ENCODE data around the gene ACCS.
A peak's percentile ranks its signal among the peaks of the same experiment; 100 is the strongest.

ACCS gene

DNA sequence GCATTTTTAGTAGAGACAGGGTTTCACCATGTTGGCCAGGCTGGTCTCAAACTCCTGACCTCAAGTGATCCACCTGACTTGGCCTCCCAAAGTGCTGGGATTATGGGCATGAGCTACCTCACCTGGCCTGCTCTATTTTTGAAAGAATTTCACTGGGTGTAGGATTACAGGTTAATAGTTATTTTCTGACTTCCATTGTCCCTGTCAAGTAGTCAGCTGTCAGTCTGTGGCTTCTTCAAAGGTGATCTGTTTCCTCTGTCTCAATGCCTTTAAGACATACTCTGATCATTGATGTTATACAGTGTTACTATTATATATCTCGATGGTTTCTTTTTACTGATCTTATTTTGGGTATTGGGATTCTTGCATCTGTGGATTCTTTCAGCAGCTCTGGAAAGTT, 19.3 kb downstream of the ACCS start:
- DNase-seq = no peak

DNA sequence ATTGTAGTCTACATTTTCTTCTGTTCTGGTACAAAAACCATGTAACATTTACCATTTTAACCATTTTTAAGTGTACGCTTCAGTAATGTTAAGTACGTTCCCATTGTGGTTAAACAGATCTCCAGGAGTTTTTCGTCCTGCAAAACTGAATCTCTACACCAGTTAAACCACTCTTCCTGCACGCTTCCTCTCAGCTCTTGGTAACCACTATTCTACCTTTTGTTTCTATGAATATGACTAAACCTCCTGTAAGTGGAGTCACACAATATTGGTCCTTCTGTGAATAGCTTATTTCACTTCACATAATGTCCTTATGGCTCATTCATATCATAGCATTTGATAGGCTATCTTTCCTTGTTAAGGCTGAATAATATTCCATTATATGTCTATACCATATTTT, 22.3 kb downstream of the ACCS start:
- no peak for DNase-seq

DNA sequence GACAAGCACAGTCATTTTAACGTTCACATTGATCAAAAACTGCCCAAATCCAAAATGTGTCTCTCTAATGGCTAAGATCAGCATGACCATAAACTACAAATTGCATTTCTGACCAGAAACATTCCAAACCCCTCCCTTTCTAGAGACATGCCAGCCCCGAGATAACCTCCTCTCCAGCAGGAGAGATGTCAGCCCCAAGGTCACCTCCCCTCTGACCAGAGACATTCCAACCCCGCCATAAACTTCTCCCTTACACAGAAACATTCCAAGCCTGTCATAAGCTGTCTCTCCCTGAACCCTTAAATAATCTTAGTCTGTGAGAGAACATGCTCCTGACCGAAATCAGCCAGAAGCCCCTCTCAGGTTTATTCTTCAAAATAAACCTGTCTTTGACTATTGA, 22.8 kb downstream of the ACCS start:
- no peak for DNase-seq

- DNase-seq = no peak
Measured at GRCh38 chr11:44090539-44090938, 24.5 kb downstream of the ACCS start.

DNA sequence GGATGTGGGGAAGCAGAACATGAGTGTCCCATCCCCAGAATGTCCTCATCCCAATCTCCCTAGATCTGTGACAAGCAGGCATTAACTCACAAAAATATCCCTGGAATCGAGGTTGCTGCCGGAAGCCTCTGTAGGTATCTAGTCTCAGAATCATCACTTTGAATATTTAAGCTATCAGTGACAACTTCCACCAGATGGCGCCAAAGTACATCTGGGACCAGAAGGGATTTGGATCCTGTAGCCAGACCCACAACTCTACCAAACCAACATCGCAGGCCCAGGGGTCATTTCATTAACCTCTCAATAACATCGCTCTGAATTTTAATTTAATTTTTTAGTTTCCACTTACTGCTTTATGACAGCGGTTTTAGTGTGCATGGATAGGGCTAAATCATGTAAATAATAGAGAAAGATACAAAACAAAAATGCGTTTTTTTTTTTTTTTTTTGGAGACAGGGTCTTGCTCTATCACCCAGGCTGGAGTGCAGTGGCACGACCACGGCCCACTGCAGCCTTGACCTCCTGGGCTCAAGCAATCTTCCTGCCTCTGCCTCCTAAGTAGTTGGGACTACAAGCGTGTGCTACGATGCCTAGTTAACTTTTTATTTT, 28.3 kb downstream of the ACCS start:
- peak in 49 of 51 donors; percentile 5 to 88 (median 54) for DNase-seq

GRCh38 chr11:44095506-44096359, 29.7 kb downstream of the ACCS start, which contains the start of gene EXT2:
Gene EXT2 (plus strand): TSS chr11:44095678. CDS start chr11:44107713, 12,035 bp downstream.
- peak; percentile 18 to 93 (median 79) for DNase-seq

GRCh38 chr11:44096360-44097185, 30.5 kb downstream of the ACCS start:
- no peak for DNase-seq

DNA sequence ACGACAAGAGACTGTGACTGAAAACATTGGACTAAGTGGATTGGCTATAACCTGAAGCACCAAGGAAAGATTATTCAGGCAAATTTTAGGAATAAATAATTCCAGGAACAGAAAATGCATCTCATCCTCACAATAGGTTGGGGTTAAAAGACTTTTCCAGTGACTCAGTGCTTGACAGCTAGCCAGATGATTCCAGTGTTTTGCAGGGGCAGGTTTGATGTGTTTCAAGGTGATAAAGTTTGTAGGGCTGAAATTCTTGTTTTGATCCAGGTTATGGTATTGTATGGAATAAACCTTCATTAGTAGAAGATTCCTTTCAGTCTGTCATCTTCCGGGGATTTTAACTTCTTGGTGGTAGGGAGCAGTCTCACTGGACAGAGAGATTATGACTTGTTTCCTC, 31.8 kb downstream of the ACCS start:
- DNase-seq = no peak

DNA sequence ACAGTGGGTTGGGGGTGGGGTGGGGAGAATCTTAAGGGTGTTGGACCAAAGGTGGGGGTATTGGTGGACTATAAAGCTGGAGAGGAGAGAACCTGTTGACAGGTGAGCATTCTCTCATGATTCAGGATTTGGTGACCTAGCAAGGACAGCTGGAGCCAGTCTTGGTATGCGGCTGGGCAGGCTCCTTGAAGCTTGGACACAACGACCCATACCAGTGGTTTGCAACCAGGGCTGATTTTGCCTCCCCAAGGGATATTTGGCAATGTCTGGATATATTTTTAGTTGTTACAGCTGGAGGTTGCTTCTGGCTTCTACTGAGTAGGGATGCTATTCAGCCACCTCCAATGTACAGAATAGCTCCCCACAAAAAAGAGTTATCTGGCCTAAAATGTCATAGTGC, 35.0 kb downstream of the ACCS start:
- DNase-seq = no peak

DNA sequence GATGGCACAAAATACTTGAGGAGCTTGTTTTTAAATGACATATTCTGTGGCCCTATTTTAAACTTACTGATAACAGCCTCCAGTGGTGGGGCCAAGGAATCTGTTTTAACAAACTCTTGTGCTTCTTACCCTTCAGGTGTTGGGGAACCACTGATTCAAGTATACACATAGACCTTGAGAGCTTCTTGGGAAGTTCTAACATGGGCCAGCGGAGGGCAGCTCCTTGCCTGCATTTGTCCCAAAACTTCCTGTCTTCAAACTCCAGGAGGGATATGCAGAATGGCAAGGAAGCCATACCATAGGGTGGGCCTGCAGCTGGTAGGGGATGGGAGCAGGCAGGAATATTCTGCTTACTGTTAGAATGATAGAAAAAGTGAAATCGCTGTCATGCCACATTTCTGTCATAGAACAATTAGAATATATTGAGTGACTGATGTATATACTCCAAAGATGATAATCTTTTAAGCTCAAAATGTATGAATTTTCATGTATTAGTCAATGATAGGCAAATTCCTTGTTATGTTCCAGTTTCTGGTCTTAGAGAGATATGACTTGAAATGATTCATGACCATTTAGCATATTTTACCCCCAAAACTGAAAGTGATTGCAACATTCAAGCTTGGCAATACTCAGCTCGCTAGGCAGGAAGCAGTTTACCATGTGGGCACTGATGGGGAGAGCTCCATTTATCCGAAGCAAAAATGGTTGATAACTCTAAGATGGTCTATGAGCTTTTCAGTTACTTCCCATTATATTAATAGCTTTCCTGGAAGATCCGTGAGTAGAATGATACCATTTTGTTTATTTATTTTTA, 38.6 kb downstream of the ACCS start:
- no peak for DNase-seq

- no peak for DNase-seq
Measured at GRCh38 chr11:44108260-44108659, 42.2 kb downstream of the ACCS start.

DNA sequence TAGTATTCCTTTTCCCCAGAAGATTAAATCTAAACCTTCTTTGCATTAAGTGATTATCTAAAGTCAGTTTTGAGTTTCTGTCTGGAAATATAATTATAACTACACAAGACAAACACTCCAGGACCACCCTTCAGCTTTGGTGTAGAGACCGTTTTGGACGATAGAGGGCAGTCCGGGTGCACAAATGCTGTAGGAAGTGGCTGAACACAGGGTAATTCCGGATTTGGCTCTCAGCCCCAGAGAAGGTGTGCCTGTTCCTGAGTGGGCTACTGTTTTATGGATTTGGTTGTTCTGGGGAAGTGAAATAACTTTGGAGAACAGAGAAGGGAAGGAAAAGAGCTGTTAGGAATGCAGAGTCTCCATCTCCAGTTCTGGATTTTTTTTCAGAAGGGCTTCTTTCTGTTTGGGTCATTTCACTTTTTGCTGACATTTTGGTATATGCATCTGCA, 44.2 kb downstream of the ACCS start:
- DNase-seq = peak in 19 of 51 donors; percentile 5 to 47 (median 12)

- DNase-seq = peak in 8 of 51 donors; percentile 5 to 51 (median 9)
Measured at GRCh38 chr11:44112091-44112821, 46.2 kb downstream of the ACCS start.

DNA sequence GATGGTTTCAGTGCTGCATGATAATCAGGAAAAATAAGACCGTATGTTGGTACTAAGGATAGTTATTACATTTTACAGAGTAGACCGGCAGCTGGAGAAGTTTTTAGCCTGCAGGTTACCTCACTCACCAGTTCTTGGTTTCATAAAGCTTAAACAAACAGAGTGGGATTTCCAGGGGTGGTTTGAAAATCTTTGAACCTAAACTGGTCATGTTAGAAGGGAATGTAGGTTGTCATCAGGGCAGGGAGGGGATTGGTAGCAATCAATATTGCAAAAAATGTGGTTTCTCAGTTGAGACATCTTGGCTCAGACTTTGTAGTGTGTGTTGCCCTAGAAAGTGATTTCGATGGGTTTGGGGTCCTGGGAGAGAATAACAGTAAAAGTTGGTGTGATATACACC, 46.9 kb downstream of the ACCS start:
- no peak for DNase-seq

DNA sequence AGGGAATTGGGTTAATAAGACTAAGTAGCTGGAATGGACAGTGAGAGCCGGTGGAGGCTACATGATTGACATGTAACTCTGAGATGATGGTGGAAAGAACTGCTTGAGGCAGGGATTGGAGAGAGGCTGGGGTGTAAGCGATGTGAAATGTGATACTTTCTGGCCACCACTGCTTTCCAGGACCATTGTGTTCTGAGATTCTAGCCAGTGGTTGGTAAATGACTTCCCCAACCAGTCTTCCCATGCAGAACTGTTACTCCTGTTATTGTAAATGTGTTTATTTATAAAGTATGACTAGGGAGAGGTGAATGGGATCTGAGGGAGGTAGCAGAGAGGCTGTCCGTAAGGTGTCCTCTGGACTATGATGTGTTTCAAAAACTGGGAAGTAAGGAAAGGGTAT, 47.5 kb downstream of the ACCS start:
- no peak for DNase-seq

DNA sequence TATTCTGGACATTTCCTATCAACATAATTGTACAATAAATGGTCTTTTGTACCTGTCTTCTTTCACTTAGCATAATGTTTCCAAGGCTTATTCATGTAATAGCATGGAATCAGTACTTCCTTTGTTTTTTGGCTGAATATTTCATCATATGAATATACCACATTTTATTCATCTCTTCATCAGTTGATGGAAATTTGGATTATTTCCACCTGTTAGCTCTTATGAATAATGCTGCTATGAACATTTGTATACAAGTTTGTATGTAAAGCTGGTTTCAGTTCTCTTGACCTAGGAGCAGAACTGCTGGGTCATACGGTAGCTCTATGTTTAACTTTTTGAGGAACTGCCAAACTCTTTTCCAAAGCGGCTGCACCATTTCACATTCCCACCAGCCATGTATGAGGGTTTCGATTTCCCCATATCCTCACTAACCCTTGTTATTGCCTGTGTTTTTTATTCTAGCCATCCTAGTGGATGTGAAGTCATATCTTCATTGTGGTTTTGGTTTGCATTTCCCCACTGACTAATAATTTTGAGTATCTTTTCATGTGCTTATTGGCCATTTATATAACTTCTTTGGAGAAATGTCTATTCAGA, 50.3 kb downstream of the ACCS start:
- DNase-seq = no peak

DNA sequence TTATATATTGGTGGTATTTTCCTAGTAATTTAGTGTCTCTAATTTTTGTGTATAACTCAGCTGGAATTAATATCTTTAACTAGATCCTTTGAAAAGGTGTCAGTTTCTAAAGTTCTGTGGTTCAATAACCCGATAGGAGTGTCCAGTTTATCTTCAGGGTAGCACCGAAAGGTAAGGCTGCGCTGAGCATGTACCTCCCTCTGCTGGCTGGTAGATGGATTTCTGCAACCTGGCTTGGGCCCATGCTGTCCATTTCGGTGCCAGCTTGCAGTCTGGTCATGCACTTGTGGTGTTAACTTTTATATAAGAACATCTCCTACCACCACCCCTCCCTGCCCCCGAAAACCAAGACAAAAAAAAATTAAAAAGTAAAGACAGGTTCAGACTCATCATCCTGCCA, 54.1 kb downstream of the ACCS start:
- no peak for DNase-seq

DNA sequence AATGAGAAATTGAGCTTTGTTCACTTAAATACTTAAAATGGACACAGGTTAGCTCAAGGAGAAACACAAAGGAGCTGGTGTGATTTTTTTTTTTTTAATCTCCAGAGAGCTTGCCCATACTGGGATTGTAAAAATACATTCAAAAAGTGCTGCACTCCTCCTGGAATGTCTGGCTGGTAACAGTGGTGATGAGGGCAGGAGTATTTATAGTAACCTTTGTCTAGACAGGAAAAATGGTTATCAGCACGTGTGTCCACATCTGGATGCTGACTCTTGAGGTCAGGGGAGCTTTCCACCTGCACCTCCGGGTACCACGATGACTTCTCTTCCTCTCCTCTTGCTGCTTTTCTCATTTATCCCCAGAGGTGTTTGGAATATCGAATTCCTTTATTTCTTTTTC, 59.5 kb downstream of the ACCS start:
- DNase-seq = no peak

DNA sequence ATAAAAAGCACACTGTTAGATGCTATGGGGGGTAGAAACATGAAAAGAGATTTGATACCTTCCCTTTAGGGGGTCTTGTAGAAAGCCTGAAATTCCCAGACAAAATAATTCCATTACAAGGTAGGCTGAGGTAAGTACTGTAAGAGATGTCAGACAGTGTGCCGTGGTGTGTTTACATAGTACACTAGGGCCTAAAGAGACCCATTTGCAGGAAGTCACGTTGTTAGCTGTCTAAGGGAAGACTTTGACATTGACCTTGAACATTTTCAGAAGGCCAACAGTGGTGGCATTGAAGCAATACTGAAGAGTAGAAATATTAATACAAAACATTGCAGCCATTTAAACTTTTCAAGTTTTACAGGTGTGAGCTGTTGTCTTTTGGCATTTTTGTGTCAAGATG, 60.2 kb downstream of the ACCS start:
- no peak for DNase-seq

DNA sequence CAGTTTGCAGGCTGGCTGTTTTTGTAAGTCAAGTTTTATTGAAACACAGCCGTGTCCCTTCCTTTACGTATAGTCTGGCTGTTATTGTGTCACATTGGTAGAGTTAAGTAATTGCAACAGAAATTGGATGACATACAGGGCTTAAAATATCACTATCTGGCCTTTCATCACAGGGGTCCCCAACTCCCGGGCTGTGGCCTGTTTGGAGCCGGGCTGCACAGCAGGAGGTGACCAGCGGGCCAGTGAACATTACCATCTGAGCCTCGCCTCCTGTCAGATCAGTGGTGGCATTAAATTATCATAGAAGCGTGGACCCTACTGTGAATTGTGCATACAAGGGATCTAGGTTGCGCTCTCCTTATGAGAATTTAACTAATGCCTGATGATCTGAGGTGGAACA, 61.1 kb downstream of the ACCS start:
- DNase-seq = no peak
